ENCODE measurements around the gene RASIP1.
"Not testable (repeated sequence)": the region's sequence is repeated elsewhere in the genome, so short reads cannot be mapped to it uniquely, and the experiment has no call there.

DNA sequence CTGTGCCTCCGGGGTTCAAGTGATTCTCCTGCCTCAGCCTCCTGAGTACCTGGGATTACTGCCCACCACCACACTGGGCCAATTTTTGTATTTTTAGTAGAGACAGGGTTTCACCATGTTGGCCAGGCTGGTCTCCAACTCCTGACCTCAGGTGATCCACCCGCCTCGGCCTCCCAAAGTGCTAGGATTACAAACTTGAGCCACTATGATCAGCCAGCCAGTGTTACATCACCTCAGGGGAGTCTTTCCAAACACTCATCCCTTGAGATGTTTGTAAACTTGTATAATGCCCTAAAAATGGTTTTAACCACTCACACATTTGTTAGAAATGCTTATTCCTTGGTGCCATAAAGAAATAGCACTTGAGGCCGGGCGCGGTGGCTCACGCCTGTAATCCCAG, 46.0 kb upstream of the RASIP1 start:
- not testable (repeated sequence) for TF ChIP-seq EZH2 (IDR thresholded peaks at IDR 0.05; ENCODE audit: borderline replicate concordance, low read length)
- TF ChIP-seq, protein P1, sequence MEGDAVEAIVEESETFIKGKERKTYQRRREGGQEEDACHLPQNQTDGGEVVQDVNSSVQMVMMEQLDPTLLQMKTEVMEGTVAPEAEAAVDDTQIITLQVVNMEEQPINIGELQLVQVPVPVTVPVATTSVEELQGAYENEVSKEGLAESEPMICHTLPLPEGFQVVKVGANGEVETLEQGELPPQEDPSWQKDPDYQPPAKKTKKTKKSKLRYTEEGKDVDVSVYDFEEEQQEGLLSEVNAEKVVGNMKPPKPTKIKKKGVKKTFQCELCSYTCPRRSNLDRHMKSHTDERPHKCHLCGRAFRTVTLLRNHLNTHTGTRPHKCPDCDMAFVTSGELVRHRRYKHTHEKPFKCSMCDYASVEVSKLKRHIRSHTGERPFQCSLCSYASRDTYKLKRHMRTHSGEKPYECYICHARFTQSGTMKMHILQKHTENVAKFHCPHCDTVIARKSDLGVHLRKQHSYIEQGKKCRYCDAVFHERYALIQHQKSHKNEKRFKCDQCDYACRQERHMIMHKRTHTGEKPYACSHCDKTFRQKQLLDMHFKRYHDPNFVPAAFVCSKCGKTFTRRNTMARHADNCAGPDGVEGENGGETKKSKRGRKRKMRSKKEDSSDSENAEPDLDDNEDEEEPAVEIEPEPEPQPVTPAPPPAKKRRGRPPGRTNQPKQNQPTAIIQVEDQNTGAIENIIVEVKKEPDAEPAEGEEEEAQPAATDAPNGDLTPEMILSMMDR (conservative IDR thresholded peaks at IDR 0.05 in 1 of 2, IDR thresholded peaks at IDR 0.05 in 1 of 2; ENCODE audit: extremely low read depth in 1 of 2, insufficient read depth in 1 of 2, low read depth in 1 of 2, low read length in 2 of 2), result not testable (repeated sequence)
